HG03095 (cell line): Measurements from ENCODE around the gene FOXP1.

Experiments used
- ATAC-seq: cut with Tn5 transposase; IDR thresholded peaks from one replicate; pipeline ENCODE4 v1.9.1; 2021; ENCODE audit warnings: moderate library complexity; ENCODE audit not compliant: unreplicated experiment

FOXP1 gene

DNA sequence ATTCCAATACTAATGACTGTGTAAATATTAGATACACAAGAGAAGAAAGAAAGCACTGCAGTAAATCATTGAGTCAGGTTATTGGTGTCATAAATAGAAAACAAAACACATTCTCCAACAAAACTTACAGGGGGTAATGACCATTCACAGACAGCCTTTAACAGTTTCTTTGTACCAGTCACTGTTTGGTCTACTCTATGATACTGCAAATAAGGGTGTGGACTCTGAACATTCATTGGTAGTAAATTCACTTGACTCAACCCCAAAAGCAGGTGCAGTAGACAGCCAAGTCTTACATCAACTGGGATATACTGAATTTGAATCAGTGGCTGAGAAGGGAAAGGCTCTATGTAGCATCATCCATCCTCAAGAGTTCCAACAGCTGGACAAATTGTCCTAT is 463.5 kb downstream of the FOXP1 start:
- ATAC-seq: no peak

GRCh38 chr3:71119171-71119570 is 464.4 kb downstream of the FOXP1 start:
- no peak for ATAC-seq

DNA sequence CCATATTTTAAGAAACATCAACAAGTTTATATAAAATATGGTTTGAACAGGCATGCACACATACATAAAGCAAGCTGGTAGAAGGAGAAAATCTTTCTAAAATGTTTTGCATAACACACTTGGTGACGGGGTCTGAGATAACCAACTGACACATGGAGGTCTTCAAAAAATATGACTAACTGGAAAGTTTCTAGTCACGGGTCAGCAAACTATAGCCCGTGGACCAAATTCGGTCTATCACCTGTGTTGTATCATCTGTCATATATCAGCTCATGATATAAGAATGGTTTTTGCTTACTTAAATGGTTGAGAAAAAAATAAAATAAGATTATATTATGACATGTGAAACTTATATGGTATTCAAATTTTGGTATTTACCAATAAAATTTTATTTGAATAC is 465.1 kb downstream of the FOXP1 start:
- no peak for ATAC-seq

GRCh38 chr3:71117572-71118247 is 465.8 kb downstream of the FOXP1 start:
- no peak for ATAC-seq

DNA sequence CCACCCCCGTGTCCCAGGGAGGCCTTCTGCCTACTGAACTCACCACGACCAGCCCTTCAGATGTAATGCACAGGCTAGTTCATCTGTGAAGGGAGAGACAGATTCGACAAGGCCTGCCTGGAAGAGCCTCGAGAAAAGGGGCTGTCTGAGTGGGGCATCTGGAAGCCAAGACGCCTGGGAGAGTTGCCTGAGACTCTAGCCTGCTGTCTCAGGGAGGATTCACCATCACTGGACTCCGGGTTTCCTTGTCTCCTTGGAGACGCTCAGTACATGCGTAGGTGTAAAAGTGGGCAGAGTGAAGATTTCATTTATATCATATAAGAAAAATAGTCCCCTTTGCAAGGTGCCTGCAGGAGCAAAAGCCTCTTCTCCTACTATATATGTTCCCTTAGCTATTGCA is 468.9 kb downstream of the FOXP1 start:
- ATAC-seq: no peak

GRCh38 chr3:71112576-71112975 is 471.0 kb downstream of the FOXP1 start:
- no peak for ATAC-seq

- no peak for ATAC-seq
Measured at GRCh38 chr3:71111784-71112440, 471.6 kb downstream of the FOXP1 start.

DNA sequence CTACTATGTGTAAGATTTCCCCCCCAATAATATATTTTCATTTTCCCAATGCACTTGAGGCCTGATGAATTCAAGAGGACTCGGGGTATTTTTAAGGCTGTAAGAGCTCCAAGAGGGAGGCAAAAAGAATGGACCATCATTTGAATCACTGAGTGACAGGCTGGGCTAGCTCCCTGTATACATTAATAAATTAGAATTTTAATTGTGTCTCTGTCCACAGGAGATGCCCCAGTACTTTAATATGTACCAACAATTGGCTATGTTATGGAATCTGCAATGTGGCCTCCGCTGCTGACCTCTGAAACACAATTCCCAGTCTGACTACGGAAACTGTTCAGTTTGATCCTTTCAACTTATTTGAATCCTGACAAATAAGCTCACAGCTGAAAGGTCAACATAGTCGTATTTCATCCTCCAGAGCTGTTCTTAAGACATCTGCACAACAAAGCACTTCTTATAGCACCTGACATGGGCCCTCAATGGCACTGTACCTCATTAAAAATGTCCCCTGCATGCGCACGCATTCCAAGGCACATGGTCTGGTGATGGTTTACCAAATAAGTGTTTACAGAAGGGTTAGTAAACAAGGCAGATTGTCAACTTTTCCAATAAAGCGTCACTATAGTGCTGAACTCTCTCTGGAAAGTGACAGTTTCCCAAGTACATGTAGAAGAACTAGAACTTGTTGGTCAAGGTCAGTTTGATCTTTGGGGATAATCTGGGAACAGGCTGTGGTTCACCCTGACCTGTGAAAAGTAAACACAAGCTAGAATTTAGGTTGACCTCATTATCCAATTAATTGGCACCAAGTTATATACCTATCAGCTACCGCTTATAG is 472.9 kb downstream of the FOXP1 start:
- no peak for ATAC-seq

- no peak for ATAC-seq
Measured at GRCh38 chr3:71109977-71110285, 473.6 kb downstream of the FOXP1 start.

DNA sequence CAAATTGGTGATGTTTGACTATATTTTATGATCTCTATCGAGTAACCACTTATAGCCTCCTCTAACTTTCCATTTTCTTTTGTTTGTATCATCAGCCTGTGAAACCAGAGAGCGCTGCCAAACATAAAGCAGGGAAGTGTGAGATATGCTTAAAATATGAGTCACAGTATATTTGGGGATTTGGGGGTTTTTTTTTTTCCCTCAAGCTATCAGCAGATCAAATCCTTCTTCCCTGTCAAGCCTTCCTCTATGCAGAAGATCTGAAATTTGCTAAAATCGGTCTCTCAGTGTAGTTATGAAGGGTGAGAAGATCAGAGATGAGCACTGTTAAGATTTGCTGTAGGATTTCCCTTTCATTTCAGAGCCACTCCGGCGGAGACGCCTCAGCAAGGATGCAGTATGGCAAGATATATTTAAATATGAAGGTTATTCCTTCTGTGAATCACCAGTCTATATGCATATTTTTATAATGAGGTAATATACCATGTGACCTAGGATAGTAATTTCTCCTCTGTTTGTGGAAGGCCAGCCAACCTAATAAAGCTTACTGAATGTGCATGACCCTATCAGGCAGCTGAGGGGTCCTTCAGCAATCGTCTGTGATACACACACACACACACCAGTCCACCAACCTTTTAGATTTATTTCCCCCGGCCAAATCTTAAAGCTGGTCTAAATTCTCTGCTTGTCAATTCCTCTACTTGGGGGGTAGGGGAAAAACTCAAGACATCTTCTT is 474.1 kb downstream of the FOXP1 start:
- no peak for ATAC-seq

GRCh38 chr3:71107926-71108325 is 475.6 kb downstream of the FOXP1 start:
- no peak for ATAC-seq

GRCh38 chr3:71104976-71105375 is 478.6 kb downstream of the FOXP1 start:
- no peak for ATAC-seq

DNA sequence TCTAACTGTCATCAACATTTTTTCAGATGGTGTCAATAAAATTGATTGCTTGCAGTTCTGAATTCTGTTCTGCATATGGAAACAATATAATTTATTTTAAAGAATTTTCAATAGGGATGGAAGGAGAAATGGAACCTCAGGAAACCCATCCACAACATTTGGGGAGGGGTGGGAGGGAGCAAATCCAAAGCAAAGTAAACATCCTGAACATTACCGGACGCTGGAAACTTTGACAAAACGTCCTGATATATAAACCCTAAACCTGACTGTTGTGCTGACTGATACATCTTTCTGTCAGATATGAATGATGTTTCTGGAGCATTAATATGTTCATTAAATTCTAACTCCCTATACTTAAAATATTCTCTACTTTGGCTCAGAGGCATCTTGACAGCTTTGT is 479.0 kb downstream of the FOXP1 start:
- no peak for ATAC-seq

DNA sequence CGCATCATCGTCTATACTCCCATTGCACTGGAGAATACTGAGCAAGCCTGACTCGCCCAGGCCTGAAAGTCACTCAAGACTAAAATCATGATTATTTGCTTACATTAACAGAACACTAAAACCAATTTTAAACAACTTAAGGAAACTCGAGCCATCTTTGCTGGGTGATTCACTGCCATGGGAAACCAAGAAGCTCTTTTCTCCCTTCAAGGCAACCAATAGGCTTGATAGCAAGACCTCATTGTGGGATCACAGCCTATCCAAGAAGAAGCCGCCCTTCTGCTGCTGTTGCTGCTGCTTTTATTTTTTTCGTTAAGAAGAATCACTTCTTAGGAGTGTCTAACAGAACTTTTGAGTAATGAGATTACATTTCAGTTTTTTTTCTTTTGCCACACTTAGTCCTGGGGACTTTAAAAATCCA is 479.4 kb downstream of the FOXP1 start:
- ATAC-seq: no peak

GRCh38 chr3:71103430-71103921 is 480.1 kb downstream of the FOXP1 start:
- no peak for ATAC-seq

GRCh38 chr3:71102111-71102983 is 481.2 kb downstream of the FOXP1 start:
- no peak for ATAC-seq

DNA sequence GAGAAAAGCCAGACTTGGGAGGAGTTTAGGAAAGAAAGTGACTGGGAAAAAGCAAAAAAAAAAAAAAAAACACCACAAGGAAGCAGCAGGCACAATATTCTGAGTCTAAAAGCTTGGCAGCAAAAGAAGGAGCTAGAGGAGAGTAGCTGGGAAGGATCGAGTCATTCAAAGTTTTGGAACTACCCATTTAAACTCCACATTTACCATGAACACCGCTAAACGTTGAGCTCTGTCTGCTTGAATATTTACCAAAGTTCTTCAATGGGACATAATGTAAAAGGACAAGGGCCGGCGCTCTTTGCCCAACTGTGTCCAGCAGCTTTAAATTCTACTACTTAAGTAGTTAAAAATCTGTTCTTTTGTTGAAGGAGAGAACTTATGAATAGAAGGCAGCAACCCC is 481.9 kb downstream of the FOXP1 start:
- ATAC-seq: no peak

DNA sequence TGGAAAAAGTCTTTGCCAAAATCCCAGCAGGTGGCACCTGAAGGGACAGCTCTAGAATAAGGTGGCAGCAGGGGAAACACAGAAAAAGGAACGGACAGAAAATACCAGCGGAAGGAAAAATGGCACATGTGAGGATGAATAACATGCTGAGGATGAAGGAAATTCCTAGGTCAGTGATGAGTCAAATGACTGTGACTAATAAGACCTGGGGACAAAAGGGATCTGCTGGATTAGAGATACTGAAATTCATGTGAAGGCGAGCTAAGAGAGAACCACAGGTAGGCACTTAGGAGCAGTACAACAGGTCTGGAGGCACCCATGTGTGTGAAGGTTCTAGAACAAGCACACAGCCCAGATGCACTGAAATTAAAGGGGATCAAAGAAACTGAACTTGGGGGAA is 482.5 kb downstream of the FOXP1 start:
- no peak for ATAC-seq

- ATAC-seq: no peak
Measured at GRCh38 chr3:71099997-71100719, 483.4 kb downstream of the FOXP1 start.

DNA sequence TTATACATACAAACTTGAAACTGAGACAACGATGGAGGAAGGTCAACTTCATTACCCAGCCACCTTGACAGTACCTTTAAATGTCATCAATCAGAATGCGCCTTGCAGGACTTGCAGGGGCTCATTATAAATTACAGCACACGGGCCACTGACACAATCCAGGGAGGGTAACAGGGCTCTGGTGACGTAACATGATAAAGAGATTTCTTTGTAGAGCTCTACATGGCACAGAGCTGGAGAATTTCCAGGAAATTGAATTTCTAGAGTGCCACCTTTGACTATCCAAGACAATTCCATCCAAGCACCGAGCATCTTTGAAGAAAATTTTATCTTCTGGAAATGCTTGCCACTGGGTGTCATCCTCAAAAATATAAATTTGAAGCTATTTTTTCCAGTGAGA is 486.0 kb downstream of the FOXP1 start:
- no peak for ATAC-seq
